Spleen (tissue), 11 donors: Measurements from ENCODE around the gene NR3C2. TPM values are rescaled to one million over a fixed set of nuclear protein-coding genes. Genes with fewer than 3 reads are reported as not detected.

Source experiments
- DNase-seq: peaks from one replicate; pipeline ENCODE4 v3.0.0-alpha.2; 2020
- H3K27ac ChIP-seq, 8 donors: fragments of 200-600 bp; sonication (generic) in 7 of 8; 1 replicate in 4 of 8; 2 replicates in 4 of 8; pipeline versions ENCODE4 v1.5.0 to v1.8.0; 2016 to 2021; ENCODE audit warnings: inconsistent platforms in 4 of 8, mild to moderate bottlenecking in 4 of 8, moderate library complexity in 1 of 8
- H3K27me3 ChIP-seq, 7 donors: fragments of 200-600 bp; sonication (generic) in 6 of 7; replicated peaks in 1 of 7; 1 replicate in 4 of 7; 2 replicates in 3 of 7; pipeline versions ENCODE4 v1.5.0 to v1.8.0; 2016 to 2021; ENCODE audit warnings: inconsistent platforms in 3 of 7, mild to moderate bottlenecking in 1 of 7
- H3K36me3 ChIP-seq, 6 donors: fragments of 200-600 bp; sonication (generic) in 5 of 6; 1 replicate in 4 of 6; 2 replicates in 2 of 6; pipeline versions ENCODE4 v1.5.0 to v1.8.0; 2016 to 2021; ENCODE audit warnings: inconsistent platforms in 2 of 6
- H3K4me1 ChIP-seq, 6 donors: fragments of 200-600 bp; sonication (generic) in 5 of 6; 1 replicate in 3 of 6; 2 replicates in 3 of 6; pipeline versions ENCODE4 v1.5.0 to v1.8.0; 2016 to 2021; ENCODE audit warnings: inconsistent platforms in 3 of 6
- H3K4me3 ChIP-seq, 8 donors: fragments of 200-600 bp; sonication (generic) in 7 of 8; 1 replicate in 4 of 8; 2 replicates in 4 of 8; pipeline versions ENCODE4 v1.5.0 to v1.8.0; 2016 to 2021; ENCODE audit warnings: inconsistent platforms in 4 of 8, mild to moderate bottlenecking in 4 of 8, moderate library complexity in 2 of 8
- H3K9me3 ChIP-seq, 8 donors: fragments of 200-600 bp; sonication (generic) in 7 of 8; 1 replicate in 4 of 8; 2 replicates in 4 of 8; pipeline versions ENCODE4 v1.5.0 to v1.8.0; 2016 to 2021; ENCODE audit warnings: inconsistent platforms in 4 of 8
- POLR2A ChIP-seq, 3 donors: fragments of 450-650 bp; IDR thresholded peaks; one replicate each; pipeline ENCODE4 v1.5.1; 2017; ENCODE audit warnings: antibody characterized with exemption in 3 of 3, mild to moderate bottlenecking in 1 of 3
- POLR2AphosphoS5 ChIP-seq, 3 donors: sonication (generic); formaldehyde crosslinking; IDR thresholded peaks; one replicate each; pipeline ENCODE4 v1.5.1; 2017; ENCODE audit warnings: antibody characterized with exemption in 3 of 3
- WGBS, 5 donors: extraction: QIAGEN DNeasy Blood & Tissue Kit in 3 of 5; methylation state at CpG; one replicate each; pipeline versions ENCODE4 v1.1.5 to v1.1.7; 2013 to 2018; 5-methylcytosine and 5-hydroxymethylcytosine counted together
- intact Hi-C: fragments of 100-400 bp; cut with DNase I; formaldehyde crosslinking; loops from one replicate; pipeline ENCODE4 v1.15.0; 2023; ENCODE audit warnings: low total_unique reads
- polyA plus RNA-seq, 3 donors: library from polyadenylated mRNA; stranded (reverse); fragments of 200-250 nt; gene quantifications; one replicate each; pipeline ENCODE4 v1.2.1, GENCODE V29; 2013
- total RNA-seq, 7 donors: library from RNA; depleted of rRNA in 3 of 7; stranded (reverse); fragments of >200 nt in 3 of 7; fragmentation: NEBNext Ultra II Directional in 4 of 7; extraction: Animal tissue kit (Norgen Biotek cat#: 25700) in 4 of 7; gene quantifications; one replicate each; pipeline versions ENCODE4 v1.1.0 to v1.2.1, GENCODE V29; 2016 to 2021
- TF ChIP-seq, protein P1 (sequence below), 11 experiments: fragments of 200-600 bp in 7 of 11; fragments of 450-650 bp in 4 of 11; sonication (generic) in 4 of 11; IDR thresholded peaks in 8 of 11; conservative IDR thresholded peaks in 3 of 11; 1 replicate in 7 of 11; 2 replicates in 4 of 11; pipeline versions ENCODE4 v1.4.0 to v1.8.0; 2016 to 2021; ENCODE audit warnings: antibody characterized with exemption in 11 of 11, inconsistent platforms in 4 of 11, mild to moderate bottlenecking in 1 of 11
- donor health status: healthy with polysubstance abuse.
- donor health status: DM: no; HTN: no; CAD: no; lungs with moderate emphysema.
- donor health status: DM: no; HTN: no; CAD: no.
- donor health status: Bipolar disorder and iron deficiency.
- donor health status: healthy.
- donor health status: DM: no; HTN: no; CAD: no.
- donor health status: DM: yes; HTN: yes; CAD: no.

The NR3C2 gene
- total and polyA plus RNA-seq, 10 donors: 1.2 to 25.9 (median 16.2) TPM

DNA sequence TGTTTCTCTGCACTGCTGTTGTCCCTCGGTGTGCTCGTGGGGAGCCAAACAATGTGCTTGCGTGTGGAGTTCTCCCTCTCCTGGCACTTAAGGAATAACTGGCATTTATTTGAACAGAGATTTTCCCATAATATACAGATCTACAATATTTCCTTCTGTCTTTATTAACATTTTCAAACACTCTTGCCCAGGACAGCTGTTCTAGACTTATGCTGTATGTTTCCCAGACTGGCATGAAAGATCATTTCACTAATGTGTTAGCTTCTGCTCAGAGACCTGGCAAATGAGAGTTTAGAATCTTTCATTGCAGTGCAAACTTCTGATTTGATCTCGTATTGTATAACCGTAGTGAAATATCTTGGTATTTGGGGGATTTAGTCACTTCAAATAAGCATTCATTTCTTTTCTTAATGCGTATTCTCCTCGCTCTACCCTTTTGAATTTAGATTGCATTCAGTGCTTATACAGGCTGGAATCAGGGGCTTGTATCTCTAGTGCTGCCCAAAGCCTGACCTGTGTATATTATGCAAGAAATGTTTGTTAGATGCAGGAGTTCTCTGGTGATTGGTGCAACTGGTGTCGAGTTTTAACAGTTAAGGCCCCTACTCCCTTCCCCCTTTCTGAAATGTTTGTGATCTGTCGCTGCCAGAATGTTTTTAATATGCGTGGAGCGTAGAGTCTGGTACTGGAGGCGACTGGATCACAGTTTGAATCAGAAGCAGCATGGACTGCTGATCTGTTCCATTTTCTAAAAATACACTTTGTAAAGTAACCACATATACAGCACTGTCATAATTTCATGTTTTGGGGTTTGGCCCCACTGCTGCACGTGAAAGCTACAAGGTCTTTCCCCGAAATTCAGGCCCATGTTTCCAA, 384.0 kb downstream of the NR3C2 start:
- TF ChIP-seq POLR2AphosphoS5 (IDR thresholded peaks at IDR 0.05) (no peak), POLR2A (IDR thresholded peaks at IDR 0.05) (no peak)
- TF ChIP-seq, protein P1, sequence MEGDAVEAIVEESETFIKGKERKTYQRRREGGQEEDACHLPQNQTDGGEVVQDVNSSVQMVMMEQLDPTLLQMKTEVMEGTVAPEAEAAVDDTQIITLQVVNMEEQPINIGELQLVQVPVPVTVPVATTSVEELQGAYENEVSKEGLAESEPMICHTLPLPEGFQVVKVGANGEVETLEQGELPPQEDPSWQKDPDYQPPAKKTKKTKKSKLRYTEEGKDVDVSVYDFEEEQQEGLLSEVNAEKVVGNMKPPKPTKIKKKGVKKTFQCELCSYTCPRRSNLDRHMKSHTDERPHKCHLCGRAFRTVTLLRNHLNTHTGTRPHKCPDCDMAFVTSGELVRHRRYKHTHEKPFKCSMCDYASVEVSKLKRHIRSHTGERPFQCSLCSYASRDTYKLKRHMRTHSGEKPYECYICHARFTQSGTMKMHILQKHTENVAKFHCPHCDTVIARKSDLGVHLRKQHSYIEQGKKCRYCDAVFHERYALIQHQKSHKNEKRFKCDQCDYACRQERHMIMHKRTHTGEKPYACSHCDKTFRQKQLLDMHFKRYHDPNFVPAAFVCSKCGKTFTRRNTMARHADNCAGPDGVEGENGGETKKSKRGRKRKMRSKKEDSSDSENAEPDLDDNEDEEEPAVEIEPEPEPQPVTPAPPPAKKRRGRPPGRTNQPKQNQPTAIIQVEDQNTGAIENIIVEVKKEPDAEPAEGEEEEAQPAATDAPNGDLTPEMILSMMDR (IDR thresholded peaks at IDR 0.05 in 8 of 11, conservative IDR thresholded peaks at IDR 0.05 in 3 of 11): no peak
- no peak for DNase-seq
- H3K36me3 ChIP-seq: no peaks in the 10 kb centered on the region
- intact Hi-C loops: loop anchor here (5.0 kb wide), 1 partner anchor 1204 kb away; no protein-coding TSS in a partner anchor
- no peaks in the 10 kb centered on the region for H3K9me3 ChIP-seq
- WGBS, 5 donors: 87 to 93% (median 90%) methylated on average over 14 of the region's 14 CpGs
- peaks cover 6 to 71% (median 32%) of the 10 kb centered on the region in 6 donors for H3K4me1 ChIP-seq
- H3K27ac ChIP-seq: peak overlapping the region in 1 of 8 donors; percentile 15
- H3K27me3 ChIP-seq: no peaks in the 10 kb centered on the region
- H3K4me3 ChIP-seq: no peak overlapping the region

DNA sequence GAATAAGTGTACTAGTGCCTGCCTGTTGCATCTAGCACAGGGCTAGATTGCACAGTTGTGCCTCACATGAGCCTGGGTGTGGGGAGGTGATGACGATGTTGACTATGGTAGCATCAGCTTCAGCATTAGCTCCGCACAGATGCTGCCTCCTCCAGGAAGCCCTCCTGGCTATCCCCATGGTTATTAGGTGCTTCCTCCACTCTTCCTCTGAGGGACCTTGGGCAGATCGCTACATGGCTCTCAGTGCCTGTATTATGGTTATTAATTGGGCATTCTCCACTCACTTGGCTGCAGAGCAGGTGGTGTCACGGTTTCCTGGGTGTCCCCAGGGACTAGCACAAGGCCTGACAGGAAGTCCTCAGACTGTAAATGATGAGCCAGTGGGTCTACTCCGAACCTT, 384.7 kb downstream of the NR3C2 start:
- no peaks in the 10 kb centered on the region for H3K9me3 ChIP-seq
- H3K27me3 ChIP-seq: no peaks in the 10 kb centered on the region
- WGBS, 5 donors: 75 to 84% (median 80%) methylated on average over 2 to 5 of the region's 5 CpGs
- no peak for DNase-seq
- peak overlapping the region in 1 of 8 donors; percentile 15 for H3K27ac ChIP-seq
- H3K36me3 ChIP-seq: no peaks in the 10 kb centered on the region
- H3K4me3 ChIP-seq: peak overlapping the region in 1 of 8 donors; percentile 5
- peaks cover 6 to 78% (median 35%) of the 10 kb centered on the region in 6 donors for H3K4me1 ChIP-seq
- TF ChIP-seq, protein P1 (IDR thresholded peaks at IDR 0.05 in 8 of 11, conservative IDR thresholded peaks at IDR 0.05 in 3 of 11): no peak
- TF ChIP-seq POLR2AphosphoS5 (IDR thresholded peaks at IDR 0.05): no peak
- TF ChIP-seq POLR2A (IDR thresholded peaks at IDR 0.05): no peak
- intact Hi-C loops: loop anchor here (5.0 kb wide), 1 partner anchor 1205 kb away; no protein-coding TSS in a partner anchor

DNA sequence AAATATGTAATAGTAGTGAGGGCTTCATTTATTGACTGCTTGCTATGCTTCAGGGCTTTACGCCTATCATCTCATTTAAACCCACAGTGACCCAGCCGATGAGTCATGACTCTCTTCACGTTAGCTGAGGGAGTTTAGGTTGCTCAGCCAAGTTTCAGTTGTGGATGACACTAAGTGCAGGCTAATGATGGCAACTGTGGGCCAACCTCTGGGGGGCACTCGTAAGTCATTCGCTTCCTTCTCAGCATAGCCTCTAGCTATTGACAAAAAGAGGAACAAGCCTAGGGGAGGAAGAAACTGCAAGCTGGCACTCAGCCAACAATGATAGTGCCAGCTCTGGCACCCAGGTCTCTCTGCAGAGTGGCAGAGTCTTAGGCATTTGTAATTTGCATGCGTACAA, 385.3 kb downstream of the NR3C2 start:
- Histone ChIP-seq H3K9me3 (no peaks in the 10 kb centered on the region), H3K4me3 (peak overlapping the region in 1 of 8 donors; percentile 5), H3K27me3 (no peaks in the 10 kb centered on the region), H3K4me1 (peaks cover 6 to 83% (median 38%) of the 10 kb centered on the region in 6 donors), H3K36me3 (no peaks in the 10 kb centered on the region), H3K27ac (no peak overlapping the region)
- 25 to 46% (median 34%) methylated on average over 6 of the region's 6 CpGs for WGBS, 5 donors
- TF ChIP-seq POLR2A (IDR thresholded peaks at IDR 0.05) (no peak), POLR2AphosphoS5 (IDR thresholded peaks at IDR 0.05) (peak in 1 of 3 donors; percentile 60)
- TF ChIP-seq, protein P1 (IDR thresholded peaks at IDR 0.05 in 8 of 11, conservative IDR thresholded peaks at IDR 0.05 in 3 of 11): peak in 9 of 11 experiments; percentile 35 to 67 (median 57)
- intact Hi-C loops: loop anchor here (5.0 kb wide), 1 partner anchor 1205 kb away; no protein-coding TSS in a partner anchor
- DNase-seq: peak; percentile 87

DNA sequence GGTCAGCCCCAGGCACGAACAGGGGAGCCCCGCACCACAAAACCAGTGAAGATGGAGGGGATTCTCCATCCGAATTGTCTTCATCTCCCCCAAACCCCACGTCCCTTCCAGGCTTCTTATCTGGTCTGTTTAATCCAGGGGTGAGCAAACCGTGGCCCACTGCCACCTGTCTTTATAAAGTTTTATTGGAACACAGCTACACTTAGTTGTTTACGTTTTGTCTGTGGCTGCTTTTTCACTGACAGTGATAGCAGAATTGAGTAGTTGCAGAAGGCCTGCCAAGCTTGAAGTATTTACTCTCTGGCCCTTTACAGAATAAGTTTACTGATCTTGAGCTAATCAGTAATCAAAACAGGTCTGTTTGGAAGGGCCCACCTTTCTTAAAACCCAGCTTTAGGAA, 386.4 kb downstream of the NR3C2 start:
- no peaks in the 10 kb centered on the region for H3K27me3 ChIP-seq

More for the DNA sequence above, 386.4 kb downstream of the NR3C2 start:
- DNase-seq: no peak
- peak overlapping the region in 1 of 8 donors; percentile 10 for H3K27ac ChIP-seq
- H3K4me1 ChIP-seq: peaks cover 6 to 85% (median 38%) of the 10 kb centered on the region in 6 donors
- H3K36me3 ChIP-seq: no peaks in the 10 kb centered on the region
- intact Hi-C loops: loop anchor here (5.0 kb wide), 1 partner anchor 1206 kb away; no protein-coding TSS in a partner anchor
- TF ChIP-seq POLR2AphosphoS5 (IDR thresholded peaks at IDR 0.05) (no peak), POLR2A (IDR thresholded peaks at IDR 0.05) (no peak)
- TF ChIP-seq, protein P1 (IDR thresholded peaks at IDR 0.05 in 8 of 11, conservative IDR thresholded peaks at IDR 0.05 in 3 of 11): no peak
- no peaks in the 10 kb centered on the region for H3K9me3 ChIP-seq
- H3K4me3 ChIP-seq: no peak overlapping the region
- WGBS, 5 donors: 83 to 98% (median 93%) methylated on average over 6 of the region's 6 CpGs
